GM12878 (cell line): ENCODE results near the gene PRELID2. TPM values are rescaled to one million over a fixed set of nuclear protein-coding genes. Genes with fewer than 3 reads are reported as not detected.

Source experiments
- ATAC-seq: fragments of 200-7000 bp; cut with Tn5 transposase; 3 replicates; pipeline ENCODE4 v1.9.1; 2020; ENCODE audit warnings: mild to moderate bottlenecking, moderate library complexity
- BruUV-seq: library from RNA; stranded (reverse); fragments of 400-500 nt; replicated peaks from 2 replicates; lab custom pipeline; 2021; lab: Mats Ljungman, UMichigan
- CTCF ChIA-PET: fragments of 300-600 bp; sonication (Branson Sonifier 250); formaldehyde crosslinking; extraction: SDS; loops from one replicate; lab custom pipeline; 2021; ENCODE audit warnings: inconsistent platforms; lab: Yijun Ruan, JAX
- POLR2A ChIA-PET: fragments of 350-600 bp; formaldehyde crosslinking; extraction: SDS; loops from one replicate; lab custom pipeline; 2021; ENCODE audit warnings: inconsistent platforms; lab: Charles Lee
- RAD21 ChIA-PET: fragments of 300-600 bp; sonication (Branson Sonifier 250); formaldehyde crosslinking; loops from one replicate; lab custom pipeline; 2023; ENCODE audit warnings: antibody characterized with exemption; ENCODE audit not compliant: unreplicated experiment; lab: Charles Lee
- SMC1A ChIA-PET: fragments of 300-600 bp; sonication (Branson Sonifier 250); formaldehyde crosslinking; loops from one replicate; lab custom pipeline; 2023; ENCODE audit not compliant: unreplicated experiment, uncharacterized antibody; lab: Charles Lee
- DNase-seq: peaks from one replicate; pipeline ENCODE4 v3.0.0-alpha.2; 2011; ENCODE audit warnings: low read depth, low spot score
- FAIRE-seq: peaks from 3 replicates; lab custom pipeline; 2011; peaks lifted over from hg19 to GRCh38; lab: Jason Lieb, UNC
- H2AFZ ChIP-seq: 2 replicates; pipeline ENCODE4 v1.6.0; 2011; ENCODE audit warnings: low read depth, low read length, control low read depth; ENCODE audit not compliant: control insufficient read depth
- H3K27ac ChIP-seq: 2 replicates; pipeline ENCODE4 v1.5.1; 2011; ENCODE audit warnings: control low read depth; ENCODE audit not compliant: control insufficient read depth, insufficient read depth
- H3K27me3 ChIP-seq, 2 experiments: replicated peaks in 1 of 2; 2 replicates each; pipeline versions ENCODE4 v1.6.0 to v1.6.1; 2011; ENCODE audit warnings: low read length in 1 of 2; ENCODE audit not compliant: control insufficient read depth in 2 of 2, insufficient read depth in 2 of 2
- H3K36me3 ChIP-seq, 2 experiments: 2 replicates each; pipeline ENCODE4 v1.5.1; 2011; ENCODE audit warnings: low read length in 1 of 2; ENCODE audit not compliant: control insufficient read depth in 2 of 2, insufficient read depth in 2 of 2
- H3K4me1 ChIP-seq: 2 replicates; pipeline ENCODE4 v1.6.1; 2011; ENCODE audit warnings: mild to moderate bottlenecking, low read length, moderate library complexity, mixed read lengths; ENCODE audit not compliant: control insufficient read depth, insufficient read depth
- H3K4me2 ChIP-seq: 2 replicates; pipeline ENCODE4 v1.6.0; 2011; ENCODE audit warnings: control low read depth; ENCODE audit not compliant: control insufficient read depth, insufficient read depth
- H3K4me3 ChIP-seq: fragments of 200-600 bp; sonication (generic); 2 replicates; pipeline ENCODE4 v1.5.1; 2016
- H3K79me2 ChIP-seq: 2 replicates; pipeline ENCODE4 v1.6.0; 2011; ENCODE audit warnings: low read length; ENCODE audit not compliant: control insufficient read depth, insufficient read depth
- H3K9ac ChIP-seq: 2 replicates; pipeline ENCODE4 v1.8.0; 2011; ENCODE audit warnings: low read length, control low read depth, mixed read lengths; ENCODE audit not compliant: control insufficient read depth, insufficient read depth
- H3K9me3 ChIP-seq: replicated peaks from 3 replicates; pipeline ENCODE4 v1.5.1; 2011; ENCODE audit warnings: mild to moderate bottlenecking, low read length; ENCODE audit not compliant: control insufficient read depth, insufficient read depth
- H4K20me1 ChIP-seq: 2 replicates; pipeline ENCODE4 v1.6.0; 2011; ENCODE audit not compliant: control insufficient read depth, insufficient read depth
- ATF7 ChIP-seq: fragments of 450-650 bp; IDR thresholded peaks from 2 replicates; pipeline ENCODE4 v1.6.1; 2016; ENCODE audit warnings: low read depth, mild to moderate bottlenecking
- BCL3 ChIP-seq: IDR thresholded peaks from 2 replicates; pipeline ENCODE4 v1.6.1; 2011; ENCODE audit warnings: borderline replicate concordance, low read depth, mild to moderate bottlenecking, moderate library complexity, low read length; ENCODE audit not compliant: insufficient read depth, poor library complexity, severe bottlenecking
- CBX5 ChIP-seq: sonication (generic); IDR thresholded peaks from 2 replicates; pipeline ENCODE4 v1.6.1; 2016; ENCODE audit warnings: low read depth, moderate library complexity, mild to moderate bottlenecking, inconsistent platforms
- E2F4 ChIP-seq: IDR thresholded peaks from 2 replicates; pipeline ENCODE4 v1.6.1; 2012; ENCODE audit warnings: low read depth, low read length, improper control_type of control experiment
- FOXK2 ChIP-seq: fragments of 450-650 bp; IDR thresholded peaks from 2 replicates; pipeline ENCODE4 v1.6.1; 2017; ENCODE audit warnings: mild to moderate bottlenecking, moderate library complexity
- HDAC2 ChIP-seq: fragments of 200-600 bp; sonication (generic); IDR thresholded peaks from 2 replicates; pipeline ENCODE4 v1.6.1; 2017
- HDGF ChIP-seq: fragments of 450-650 bp; IDR thresholded peaks from 2 replicates; pipeline ENCODE4 v1.6.1; 2016; ENCODE audit warnings: antibody characterized with exemption
- IKZF2 ChIP-seq, 2 experiments: fragments of 450-650 bp; IDR thresholded peaks; 2 replicates each; pipeline ENCODE4 v1.6.1; 2017; ENCODE audit warnings: mild to moderate bottlenecking in 2 of 2, moderate library complexity in 2 of 2
- JUND ChIP-seq: IDR thresholded peaks from 2 replicates; pipeline ENCODE4 v1.6.1; 2012; ENCODE audit warnings: low read depth, mild to moderate bottlenecking, low read length, improper control_type of control experiment, moderate library complexity
- NFIC ChIP-seq: IDR thresholded peaks from 2 replicates; pipeline ENCODE4 v1.6.1; 2012; ENCODE audit warnings: low read depth, mild to moderate bottlenecking, inconsistent platforms, low read length, moderate library complexity
- NKRF ChIP-seq: fragments of 450-650 bp; conservative IDR thresholded peaks from 2 replicates; pipeline ENCODE4 v1.6.1; 2017; ENCODE audit warnings: mild to moderate bottlenecking, moderate library complexity
- PML ChIP-seq: IDR thresholded peaks from 2 replicates; pipeline ENCODE4 v1.6.1; 2012; ENCODE audit warnings: low read length, inconsistent platforms
- SIN3A ChIP-seq: IDR thresholded peaks from 2 replicates; pipeline ENCODE4 v1.6.1; 2012; ENCODE audit warnings: low read depth, low read length, improper control_type of control experiment
- SKIL ChIP-seq: fragments of 450-650 bp; IDR thresholded peaks from 2 replicates; pipeline ENCODE4 v1.6.1; 2017; ENCODE audit warnings: mild to moderate bottlenecking, low read depth, inconsistent platforms; ENCODE audit not compliant: poor library complexity, severe bottlenecking
- SMARCA5 ChIP-seq: fragments of 450-650 bp; IDR thresholded peaks from 2 replicates; pipeline ENCODE4 v1.6.1; 2017; ENCODE audit warnings: mild to moderate bottlenecking
- STAT3 ChIP-seq: IDR thresholded peaks from 2 replicates; pipeline ENCODE4 v1.6.1; 2011; ENCODE audit warnings: low read depth, low read length, improper control_type of control experiment
- TCF12 ChIP-seq: IDR thresholded peaks from 2 replicates; pipeline ENCODE4 v1.6.1; 2011; ENCODE audit warnings: low read depth, mild to moderate bottlenecking, low read length
- YY1 ChIP-seq: IDR thresholded peaks from 2 replicates; pipeline ENCODE4 v1.6.1; 2011; ENCODE audit warnings: low read depth, mild to moderate bottlenecking, low read length
- WGBS: methylation state at CpG from one replicate; pipeline ENCODE4 v1.1.6; 2016; ENCODE audit warnings: low lambda C conversion rate; ENCODE audit not compliant: insufficient replicate concordance, insufficient coverage; ENCODE audit errors: missing lambda C conversion rate; 5-methylcytosine and 5-hydroxymethylcytosine counted together
- in situ Hi-C: fragments of 300-500 bp; cut with MboI; formaldehyde crosslinking; loops from 9 replicates; pipeline ENCODE4 v1.14.3; 2018; ENCODE audit warnings: mixed read lengths
- intact Hi-C: fragments of 100-400 bp; cut with micrococcal nuclease; formaldehyde crosslinking; loops from one replicate; pipeline ENCODE4 v1.14.2; 2022; ENCODE audit not compliant: unreplicated experiment
- polyA plus RNA-seq, 11 experiments: library from polyadenylated mRNA; depleted of rRNA in 4 of 11; unstranded in 6 of 11; stranded (reverse) in 5 of 11; fragments of >200 nt; fragmentation: Nextera tagmentation in 4 of 11; fragmentation: Illumina TruSeq in 1 of 11; extraction: Ambion mirVana in 4 of 11; extraction: Trizol in 1 of 11; gene quantifications; 1 replicate in 1 of 11; 2 replicates in 10 of 11; pipeline versions ENCODE4 v1.2.1 to v1.2.3, GENCODE V29; 2011 to 2016; ENCODE audit warnings: inconsistent platforms in 2 of 11, missing spikeins in 2 of 11, low read depth in 1 of 11
- total RNA-seq, 4 experiments: library from RNA; depleted of rRNA in 3 of 4; stranded (reverse); fragments of >200 nt in 3 of 4; fragmentation: Illumina TruSeq in 1 of 4; extraction: Trizol in 1 of 4; gene quantifications; 2 replicates each; pipeline versions ENCODE4 v1.2.1 to v1.2.3, GENCODE V29; 2013 to 2021

The PRELID2 gene
- total and polyA plus RNA-seq, 10 of the 15 experiments (the other 5 are each of a cell fraction or from before 2014, with no cell fraction given), result 0.07 to 0.31 (median 0.13) TPM; not detected in 5

GRCh38 chr5:145787996-145788395, 47.1 kb downstream of the PRELID2 start (continued):
- TF ChIP-seq E2F4, result no peak

GRCh38 chr5:145787507-145787906, 47.6 kb downstream of the PRELID2 start:
- no peak for FAIRE-seq
- Histone ChIP-seq H3K4me3 (no peak overlapping the region), H3K9ac (no peak overlapping the region), H2AFZ (no peak overlapping the region), H3K9me3 (no peaks in the 10 kb centered on the region), H3K27me3 (no peaks in the 10 kb centered on the region), H4K20me1 (no peaks in the 10 kb centered on the region), H3K36me3 (no peaks in the 10 kb centered on the region), H3K27ac (no peak overlapping the region), H3K79me2 (no peaks in the 10 kb centered on the region), H3K4me1 (no peaks in the 10 kb centered on the region), H3K4me2 (no peak overlapping the region)
- BruUV-seq, result no TSS peak
- no peak for DNase-seq
- SMC1A ChIA-PET, result no interaction called here
- WGBS, result 9% methylated on average over 3 of the region's 3 CpGs
- POLR2A ChIA-PET, result interaction anchor here (1.2 kb wide), 1 partner anchor 123 kb away, joined by 3 read pairs; no protein-coding TSS in a partner anchor
- intact Hi-C loops, result no loop called here
- TF ChIP-seq SMARCA5, result no peak
- TF ChIP-seq BCL3, result no peak
- no peak for TF ChIP-seq SIN3A
- no peak for TF ChIP-seq FOXK2
- TF ChIP-seq YY1, result no peak
- TF ChIP-seq CBX5, result no peak
- TF ChIP-seq JUND, result no peak
- no peak for TF ChIP-seq NFIC
- no peak for TF ChIP-seq TCF12
- TF ChIP-seq PML, result no peak
- TF ChIP-seq ATF7, result no peak
- TF ChIP-seq IKZF2 (IDR thresholded peaks at IDR 0.05), result no peak
- no peak for TF ChIP-seq NKRF
- TF ChIP-seq HDGF, result no peak
- no peak for TF ChIP-seq HDAC2
- no peak for TF ChIP-seq SKIL
- no peak for TF ChIP-seq STAT3
- ATAC-seq, result no peak
- CTCF ChIA-PET, result interaction anchor here (0.7 kb wide), 1 partner anchor 276 kb away, joined by 3 read pairs; no protein-coding TSS in a partner anchor
- RAD21 ChIA-PET, result no interaction called here
- in situ Hi-C loops, result no loop called here
